ENCODE measurements around the gene CTDNEP1.
A peak's percentile ranks its signal among the peaks of the same experiment; 100 is the strongest.

Gene CTDNEP1

GRCh38 chr17:7204336-7204735, 47.2 kb downstream of the CTDNEP1 start:
- H3K4me3 ChIP-seq (ENCODE audit: low read depth, low read length) = peak overlapping the region; percentile 79
- no peak overlapping the region for H3K9ac ChIP-seq (ENCODE audit: low read depth, low read length)
- no peaks in the 10 kb centered on the region for H3K9me3 ChIP-seq (ENCODE audit: control insufficient read depth, insufficient read depth, low read length)
- no peaks in the 10 kb centered on the region for H3K27me3 ChIP-seq (ENCODE audit: control insufficient read depth, insufficient read depth, low read length)
- H3K4me1 ChIP-seq (ENCODE audit: control insufficient read depth, insufficient read depth, low read length) = peaks cover 7% of the 10 kb centered on the region
- H3K36me3 ChIP-seq (ENCODE audit: control insufficient read depth, insufficient read depth, low read length) = peaks cover 16% of the 10 kb centered on the region

DNA sequence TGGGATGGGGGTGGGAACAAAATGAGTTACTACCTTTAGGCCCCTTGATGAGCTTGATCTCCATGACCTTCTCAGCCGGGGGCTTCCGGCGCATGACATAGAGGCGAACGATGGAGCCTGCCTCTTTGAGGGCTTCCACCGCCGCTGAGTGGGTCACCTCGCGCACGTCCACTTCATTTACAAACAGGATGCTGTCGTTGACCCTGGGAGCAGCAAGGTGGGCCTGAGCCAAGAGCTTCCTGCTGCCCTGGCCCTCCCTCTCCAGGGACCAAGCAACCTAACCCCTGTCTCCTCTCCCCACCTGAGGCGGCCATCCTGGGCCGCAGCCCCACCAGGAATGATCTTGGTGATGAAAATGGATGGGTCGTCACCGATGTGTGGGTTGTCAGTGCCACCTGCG, 48.1 kb downstream of the CTDNEP1 start:
- Histone ChIP-seq H3K9ac (ENCODE audit: low read depth, low read length) (no peak overlapping the region), H3K36me3 (ENCODE audit: control insufficient read depth, insufficient read depth, low read length) (peaks cover 21% of the 10 kb centered on the region), H3K4me1 (ENCODE audit: control insufficient read depth, insufficient read depth, low read length) (peaks cover 1% of the 10 kb centered on the region), H3K4me3 (ENCODE audit: low read depth, low read length) (no peak overlapping the region), H3K9me3 (ENCODE audit: control insufficient read depth, insufficient read depth, low read length) (no peaks in the 10 kb centered on the region), H3K27me3 (ENCODE audit: control insufficient read depth, insufficient read depth, low read length) (no peaks in the 10 kb centered on the region)

DNA sequence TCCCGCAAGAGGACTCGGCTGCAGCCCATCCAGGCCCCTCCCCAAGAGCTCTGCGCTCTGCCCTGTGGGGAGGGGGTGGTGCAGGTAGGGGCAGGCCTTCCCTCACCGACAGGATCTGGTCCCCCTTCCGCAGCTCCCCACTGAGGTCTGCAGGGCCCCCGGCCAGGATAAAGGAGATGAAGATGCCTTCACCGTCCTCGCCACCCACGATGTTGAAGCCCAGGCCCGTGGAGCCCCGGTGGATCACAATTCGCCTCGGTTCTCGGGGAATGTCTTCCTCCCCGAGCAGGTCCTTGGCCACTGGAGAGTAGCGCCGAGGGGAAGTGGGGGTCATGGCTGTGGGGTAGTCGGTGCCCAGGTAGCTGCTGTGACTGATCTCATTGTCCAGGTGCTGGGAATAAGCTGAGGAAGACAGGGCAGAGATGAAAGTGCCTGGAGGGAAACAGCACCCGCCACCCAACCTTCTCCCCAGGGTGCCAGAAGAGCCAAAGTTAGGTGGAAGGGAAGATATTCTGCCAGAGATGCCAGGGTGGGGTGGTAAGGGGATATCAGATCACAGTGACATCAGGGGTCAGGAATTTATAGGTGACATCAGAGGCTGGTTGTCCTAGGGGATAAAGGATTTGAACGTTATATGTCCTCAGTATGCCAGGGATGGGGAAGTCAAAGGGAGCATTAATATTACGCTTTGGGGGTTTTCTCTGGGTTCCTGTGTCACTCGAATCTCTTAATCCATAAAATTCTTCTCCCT, 54.7 kb downstream of the CTDNEP1 start:
- Histone ChIP-seq H3K36me3 (ENCODE audit: control insufficient read depth, insufficient read depth, low read length) (peaks cover 43% of the 10 kb centered on the region), H3K9me3 (ENCODE audit: control insufficient read depth, insufficient read depth, low read length) (no peaks in the 10 kb centered on the region), H3K4me3 (ENCODE audit: low read depth, low read length) (no peak overlapping the region), H3K4me1 (ENCODE audit: control insufficient read depth, insufficient read depth, low read length) (no peaks in the 10 kb centered on the region), H3K9ac (ENCODE audit: low read depth, low read length) (no peak overlapping the region), H3K27me3 (ENCODE audit: control insufficient read depth, insufficient read depth, low read length) (no peaks in the 10 kb centered on the region)

DNA sequence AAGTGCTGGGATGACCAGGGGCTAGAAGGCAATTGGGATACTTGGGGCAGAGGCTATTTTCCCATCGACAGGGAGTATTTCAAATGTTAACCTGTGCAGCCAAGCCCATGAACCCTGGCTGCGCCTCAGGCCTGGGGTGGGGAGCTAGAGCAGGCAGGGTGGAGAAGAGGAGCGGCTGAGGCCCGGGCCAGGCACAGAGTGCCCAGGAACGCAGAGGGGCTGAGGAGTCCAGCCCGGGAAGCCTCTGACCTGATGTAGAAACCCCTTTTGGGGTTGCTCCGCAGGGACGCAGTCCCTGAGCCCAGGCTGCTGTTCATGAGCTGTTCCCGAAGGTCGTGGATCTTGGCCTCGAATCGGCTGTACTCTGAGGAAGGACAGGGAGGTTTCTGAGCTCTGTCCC, 55.6 kb downstream of the CTDNEP1 start:
- Histone ChIP-seq H3K36me3 (ENCODE audit: control insufficient read depth, insufficient read depth, low read length) (peaks cover 46% of the 10 kb centered on the region), H3K4me1 (ENCODE audit: control insufficient read depth, insufficient read depth, low read length) (no peaks in the 10 kb centered on the region), H3K27me3 (ENCODE audit: control insufficient read depth, insufficient read depth, low read length) (no peaks in the 10 kb centered on the region), H3K4me3 (ENCODE audit: low read depth, low read length) (no peak overlapping the region), H3K9ac (ENCODE audit: low read depth, low read length) (no peak overlapping the region), H3K9me3 (ENCODE audit: control insufficient read depth, insufficient read depth, low read length) (no peaks in the 10 kb centered on the region)
